GM12878 (cell line): ENCODE measurements around the gene GRK2. TPM values are rescaled to one million over a fixed set of nuclear protein-coding genes. Genes with fewer than 3 reads are reported as not detected.

ENCODE experiments used
- ATAC-seq: fragments of 200-7000 bp; cut with Tn5 transposase; 3 replicates; pipeline ENCODE4 v1.9.1; 2020; ENCODE audit warnings: mild to moderate bottlenecking, moderate library complexity
- BruUV-seq: library from RNA; stranded (reverse); fragments of 400-500 nt; replicated peaks from 2 replicates; lab custom pipeline; 2021; lab: Mats Ljungman, UMichigan
- CTCF ChIA-PET: fragments of 300-600 bp; sonication (Branson Sonifier 250); formaldehyde crosslinking; extraction: SDS; loops from one replicate; lab custom pipeline; 2021; ENCODE audit warnings: inconsistent platforms; lab: Yijun Ruan, JAX
- POLR2A ChIA-PET: fragments of 350-600 bp; formaldehyde crosslinking; extraction: SDS; loops from one replicate; lab custom pipeline; 2021; ENCODE audit warnings: inconsistent platforms; lab: Charles Lee
- RAD21 ChIA-PET: fragments of 300-600 bp; sonication (Branson Sonifier 250); formaldehyde crosslinking; loops from one replicate; lab custom pipeline; 2023; ENCODE audit warnings: antibody characterized with exemption; ENCODE audit not compliant: unreplicated experiment; lab: Charles Lee
- SMC1A ChIA-PET: fragments of 300-600 bp; sonication (Branson Sonifier 250); formaldehyde crosslinking; loops from one replicate; lab custom pipeline; 2023; ENCODE audit not compliant: unreplicated experiment, uncharacterized antibody; lab: Charles Lee
- DNase-seq: peaks from one replicate; pipeline ENCODE4 v3.0.0-alpha.2; 2011; ENCODE audit warnings: low read depth, low spot score
- FAIRE-seq: peaks from 3 replicates; lab custom pipeline; 2011; peaks lifted over from hg19 to GRCh38; lab: Jason Lieb, UNC
- H2AFZ ChIP-seq: 2 replicates; pipeline ENCODE4 v1.6.0; 2011; ENCODE audit warnings: low read depth, low read length, control low read depth; ENCODE audit not compliant: control insufficient read depth
- H3K27ac ChIP-seq: 2 replicates; pipeline ENCODE4 v1.5.1; 2011; ENCODE audit warnings: control low read depth; ENCODE audit not compliant: control insufficient read depth, insufficient read depth
- H3K27me3 ChIP-seq, 2 experiments: replicated peaks in 1 of 2; 2 replicates each; pipeline versions ENCODE4 v1.6.0 to v1.6.1; 2011; ENCODE audit warnings: low read length in 1 of 2; ENCODE audit not compliant: control insufficient read depth in 2 of 2, insufficient read depth in 2 of 2
- H3K36me3 ChIP-seq, 2 experiments: 2 replicates each; pipeline ENCODE4 v1.5.1; 2011; ENCODE audit warnings: low read length in 1 of 2; ENCODE audit not compliant: control insufficient read depth in 2 of 2, insufficient read depth in 2 of 2
- H3K4me1 ChIP-seq: 2 replicates; pipeline ENCODE4 v1.6.1; 2011; ENCODE audit warnings: mild to moderate bottlenecking, low read length, moderate library complexity, mixed read lengths; ENCODE audit not compliant: control insufficient read depth, insufficient read depth
- H3K4me2 ChIP-seq: 2 replicates; pipeline ENCODE4 v1.6.0; 2011; ENCODE audit warnings: control low read depth; ENCODE audit not compliant: control insufficient read depth, insufficient read depth
- H3K4me3 ChIP-seq: fragments of 200-600 bp; sonication (generic); 2 replicates; pipeline ENCODE4 v1.5.1; 2016
- H3K79me2 ChIP-seq: 2 replicates; pipeline ENCODE4 v1.6.0; 2011; ENCODE audit warnings: low read length; ENCODE audit not compliant: control insufficient read depth, insufficient read depth
- H3K9ac ChIP-seq: 2 replicates; pipeline ENCODE4 v1.8.0; 2011; ENCODE audit warnings: low read length, control low read depth, mixed read lengths; ENCODE audit not compliant: control insufficient read depth, insufficient read depth
- H3K9me3 ChIP-seq: replicated peaks from 3 replicates; pipeline ENCODE4 v1.5.1; 2011; ENCODE audit warnings: mild to moderate bottlenecking, low read length; ENCODE audit not compliant: control insufficient read depth, insufficient read depth
- H4K20me1 ChIP-seq: 2 replicates; pipeline ENCODE4 v1.6.0; 2011; ENCODE audit not compliant: control insufficient read depth, insufficient read depth
- E2F8 ChIP-seq: fragments of 450-650 bp; IDR thresholded peaks from 2 replicates; pipeline ENCODE4 v1.6.1; 2018; ENCODE audit warnings: mild to moderate bottlenecking, low read depth, moderate library complexity; ENCODE audit not compliant: partially characterized antibody
- POLR2A ChIP-seq: IDR thresholded peaks from 2 replicates; pipeline ENCODE4 v1.6.1; 2011; ENCODE audit warnings: low read depth, mild to moderate bottlenecking, low read length
- WGBS: methylation state at CpG from one replicate; pipeline ENCODE4 v1.1.6; 2016; ENCODE audit warnings: low lambda C conversion rate; ENCODE audit not compliant: insufficient replicate concordance, insufficient coverage; ENCODE audit errors: missing lambda C conversion rate; 5-methylcytosine and 5-hydroxymethylcytosine counted together
- in situ Hi-C: fragments of 300-500 bp; cut with MboI; formaldehyde crosslinking; loops from 9 replicates; pipeline ENCODE4 v1.14.3; 2018; ENCODE audit warnings: mixed read lengths
- intact Hi-C: fragments of 100-400 bp; cut with micrococcal nuclease; formaldehyde crosslinking; loops from one replicate; pipeline ENCODE4 v1.14.2; 2022; ENCODE audit not compliant: unreplicated experiment
- polyA plus RNA-seq, 11 experiments: library from polyadenylated mRNA; depleted of rRNA in 4 of 11; unstranded in 6 of 11; stranded (reverse) in 5 of 11; fragments of >200 nt; fragmentation: Nextera tagmentation in 4 of 11; fragmentation: Illumina TruSeq in 1 of 11; extraction: Ambion mirVana in 4 of 11; extraction: Trizol in 1 of 11; gene quantifications; 1 replicate in 1 of 11; 2 replicates in 10 of 11; pipeline versions ENCODE4 v1.2.1 to v1.2.3, GENCODE V29; 2011 to 2016; ENCODE audit warnings: inconsistent platforms in 2 of 11, missing spikeins in 2 of 11, low read depth in 1 of 11
- total RNA-seq, 4 experiments: library from RNA; depleted of rRNA in 3 of 4; stranded (reverse); fragments of >200 nt in 3 of 4; fragmentation: Illumina TruSeq in 1 of 4; extraction: Trizol in 1 of 4; gene quantifications; 2 replicates each; pipeline versions ENCODE4 v1.2.1 to v1.2.3, GENCODE V29; 2013 to 2021

Gene GRK2
- total and polyA plus RNA-seq, 10 of the 15 experiments (the other 5 are each of a cell fraction or from before 2014, with no cell fraction given), result 1.0 to 160 (median 66.1) TPM

GRCh38 chr11:67290801-67291200, 24.5 kb downstream of the GRK2 start:
- no peak overlapping the region for H3K4me3 ChIP-seq
- CTCF ChIA-PET, result interaction anchor here (0.9 to 4.2 kb wide), 6 partner anchors 19 to 62 kb away, joined by 3 to 21 read pairs (median 3); no protein-coding TSS in a partner anchor

More at GRCh38 chr11:67290801-67291200, 24.5 kb downstream of the GRK2 start:
- peaks cover 4% of the 10 kb centered on the region for H3K9me3 ChIP-seq
- no peak overlapping the region for H2AFZ ChIP-seq
- SMC1A ChIA-PET, result interaction anchor here (1.2 kb wide), 1 partner anchor 31 kb away, joined by 4 read pairs; no protein-coding TSS in a partner anchor
- DNase-seq (no peak), ATAC-seq (no peak)
- H3K4me1 ChIP-seq, result peaks cover 26% of the 10 kb centered on the region
- WGBS, result 95% methylated on average over 7 of the region's 7 CpGs
- peaks cover 18 to 20% of the 10 kb centered on the region in 2 experiments for H3K36me3 ChIP-seq
- POLR2A ChIA-PET, result interaction anchor here (0.6 to 0.9 kb wide), 2 partner anchors 63 to 270 kb away, joined by 3 to 6 read pairs; no protein-coding TSS in a partner anchor
- intact Hi-C loops, result no loop called here
- TSS peak; percentile 21 for BruUV-seq
- H3K27me3 ChIP-seq, result no peaks in the 10 kb centered on the region
- peak overlapping the region; percentile 23; the same call in 1 of the 2 replicates for H3K27ac ChIP-seq
- TF ChIP-seq E2F8 (no peak), POLR2A (0 out of 2 replicates have a peak, but pooled peaks have one; percentile 9)
- TF ChIP-seq, all 136 proteins: peak for 1
- in situ Hi-C loops, result no loop called here
- no peak for FAIRE-seq
- peak overlapping the region; percentile 97 for H3K4me2 ChIP-seq
- RAD21 ChIA-PET, result interaction anchor here (4.0 kb wide), 1 partner anchor 26 kb away, joined by 28 read pairs; no protein-coding TSS in a partner anchor
- peaks cover 19% of the 10 kb centered on the region for H3K79me2 ChIP-seq
- no peaks in the 10 kb centered on the region for H4K20me1 ChIP-seq
- no peak overlapping the region; the same call in 1 of the 2 replicates for H3K9ac ChIP-seq
